Stimulated activated CD4-positive, alpha-beta T cell treated with anti-CD3 and anti-CD28 coated beads, Interleukin-4, amount 100 ng/mL, for 1 hour (primary cell): Measurements from ENCODE around the gene STX18.

Source experiments
- DNase-seq: peaks from one replicate; pipeline ENCODE4 v3.0.0-alpha.2; 2020

The STX18 gene

DNA sequence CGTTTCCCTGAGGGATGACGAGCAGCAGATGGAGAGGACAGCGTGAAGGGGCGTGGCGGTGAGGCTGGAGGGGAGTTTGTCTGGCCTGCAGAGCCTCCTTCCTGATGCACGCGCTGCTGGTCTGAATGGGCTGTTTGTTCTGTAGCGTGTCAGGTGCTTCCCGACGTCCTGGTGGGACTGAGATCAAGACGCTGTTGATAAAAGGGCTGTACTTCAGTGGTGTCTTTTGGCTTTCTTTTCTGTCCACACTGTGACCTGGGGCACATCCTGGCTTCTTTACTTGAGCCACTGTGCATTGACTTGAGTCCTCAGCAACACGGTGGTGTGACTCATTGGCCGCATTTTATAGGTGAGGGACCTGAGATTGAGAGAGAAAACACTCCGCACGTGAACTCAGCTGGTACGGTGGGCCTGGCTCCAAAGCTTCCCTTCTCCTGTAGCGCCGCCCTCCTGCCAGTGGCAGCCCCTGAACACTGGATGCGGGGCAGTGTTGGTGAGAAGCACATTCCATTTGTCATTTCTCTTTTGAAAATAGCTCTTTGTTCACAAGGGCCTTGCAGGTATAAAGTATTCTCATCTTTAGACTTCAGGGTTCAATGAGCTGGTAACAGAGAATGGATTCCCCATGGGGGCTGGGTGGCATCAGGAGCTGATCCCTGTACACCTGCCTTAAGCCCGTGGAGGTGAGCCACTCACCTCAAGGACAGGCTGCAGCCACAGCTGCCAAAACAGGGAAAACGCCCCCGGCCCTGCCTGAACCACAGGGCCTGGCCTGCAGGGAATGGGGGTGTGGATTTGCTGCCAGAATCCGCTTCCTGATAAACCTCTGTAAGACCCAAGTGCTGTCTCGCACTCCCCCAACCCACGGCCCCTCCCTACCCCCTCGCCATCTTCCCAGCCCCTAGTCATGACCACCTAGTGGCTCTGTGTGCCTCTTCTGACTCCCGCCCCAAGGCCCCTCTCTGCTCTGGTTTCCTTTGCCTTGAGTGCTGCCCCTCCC is 125.7 kb downstream of the STX18 start:
- no peak for DNase-seq

DNA sequence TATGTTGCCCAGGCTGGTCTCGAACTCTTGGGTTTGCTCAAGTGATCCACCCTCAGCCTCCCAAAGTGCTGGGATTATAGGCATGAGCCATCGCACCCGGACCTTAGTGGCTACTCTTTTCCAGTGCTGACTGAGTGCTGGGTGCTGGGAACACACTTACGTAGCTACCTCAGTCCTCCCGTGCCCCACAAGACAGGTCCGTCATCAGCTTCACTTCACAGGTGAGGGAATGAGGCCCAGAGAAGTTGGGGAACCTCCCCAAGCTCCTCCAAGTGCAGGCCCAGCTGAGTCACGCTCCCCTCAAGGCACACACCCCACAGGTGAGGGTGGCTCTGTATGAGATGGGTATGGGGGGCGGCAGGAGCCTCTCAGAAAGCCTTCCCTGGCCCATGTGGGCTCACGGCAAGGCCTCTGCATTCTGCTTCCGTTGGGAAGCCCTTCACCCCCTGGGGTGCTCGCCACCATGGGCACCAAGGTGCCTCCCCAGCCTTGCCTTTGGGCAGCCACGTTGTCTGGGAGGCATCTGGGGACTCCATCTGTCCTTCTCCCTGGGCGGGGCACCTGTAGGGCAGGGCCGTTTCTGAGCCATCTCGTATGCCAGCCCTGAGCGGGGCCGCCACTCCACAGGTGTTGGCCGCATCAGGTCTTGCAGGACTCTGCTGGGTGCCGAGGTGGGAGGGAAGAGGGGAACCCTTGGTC is 126.6 kb downstream of the STX18 start:
- no peak for DNase-seq

DNA sequence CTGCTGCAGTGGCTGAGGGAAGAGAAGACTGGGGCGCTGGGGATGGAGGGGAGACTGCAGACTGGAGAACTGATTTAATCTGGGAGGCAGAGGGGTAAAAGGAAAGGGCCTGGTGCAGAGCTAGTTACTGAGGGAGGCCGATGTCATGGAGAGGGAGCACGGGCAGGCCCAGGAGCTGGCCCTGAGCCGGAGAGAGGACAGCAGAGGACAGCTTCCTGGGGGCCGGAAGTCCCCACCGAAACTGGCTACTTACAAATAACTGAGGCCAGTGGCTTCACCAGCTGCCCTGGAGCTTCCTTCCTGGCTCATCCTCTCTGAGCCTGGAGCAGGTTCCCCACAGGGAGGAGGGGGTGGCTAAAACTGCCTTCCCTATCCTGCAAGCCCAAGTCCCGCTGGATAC is 128.0 kb downstream of the STX18 start:
- no peak for DNase-seq

DNA sequence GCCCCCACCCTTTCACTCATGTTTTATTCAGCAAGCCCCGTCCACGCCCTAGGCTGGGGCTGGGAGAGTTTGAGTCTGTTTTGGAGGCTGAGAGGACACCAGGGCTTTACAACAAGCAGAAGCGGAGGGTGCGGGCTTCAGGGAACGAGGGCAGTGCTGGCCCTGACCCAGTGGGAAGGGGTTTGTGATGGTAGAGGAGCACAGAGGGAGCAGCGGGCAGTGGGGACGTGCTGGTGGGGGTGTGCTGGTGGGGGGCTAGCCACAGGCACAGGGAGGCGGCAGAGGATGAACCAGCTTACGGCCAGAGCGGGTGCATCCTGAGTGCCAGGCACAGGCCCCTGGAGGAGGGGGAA is 128.5 kb downstream of the STX18 start:
- DNase-seq: no peak

DNA sequence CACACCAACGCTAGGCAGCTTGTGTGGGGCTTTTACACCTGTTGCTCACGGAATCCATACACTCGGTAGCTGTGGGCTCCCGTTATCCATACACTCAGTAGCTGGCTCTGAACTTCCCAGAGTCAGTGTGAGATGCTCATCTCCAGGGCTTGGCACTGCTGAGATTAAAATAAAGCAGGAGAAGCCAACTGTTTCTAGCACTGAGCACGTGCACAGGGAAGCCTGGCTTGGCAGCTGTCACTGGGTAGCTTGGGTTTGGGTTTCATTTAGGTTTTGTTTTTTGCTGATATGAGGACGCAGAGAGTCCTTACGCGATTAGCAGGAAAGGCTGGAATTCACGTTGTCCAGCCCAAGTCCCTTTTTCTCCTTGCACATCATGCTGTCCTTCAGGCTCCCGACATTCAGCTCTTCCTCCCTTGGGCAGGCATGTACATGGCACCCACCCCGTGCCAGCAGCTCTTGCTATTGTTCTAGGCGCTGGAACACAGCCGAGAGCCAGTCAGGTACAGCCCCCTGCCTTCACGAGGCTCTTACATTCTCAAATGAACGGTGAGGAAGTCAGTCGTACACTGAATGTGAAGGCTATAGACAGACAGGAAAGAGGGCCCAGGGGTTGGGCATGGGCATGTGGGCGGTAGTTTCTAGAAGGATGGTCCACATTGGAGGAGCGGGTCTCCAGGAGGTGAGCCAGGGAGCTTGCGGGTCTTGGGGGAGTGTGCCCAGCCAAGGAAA is 129.0 kb downstream of the STX18 start:
- DNase-seq: no peak

DNA sequence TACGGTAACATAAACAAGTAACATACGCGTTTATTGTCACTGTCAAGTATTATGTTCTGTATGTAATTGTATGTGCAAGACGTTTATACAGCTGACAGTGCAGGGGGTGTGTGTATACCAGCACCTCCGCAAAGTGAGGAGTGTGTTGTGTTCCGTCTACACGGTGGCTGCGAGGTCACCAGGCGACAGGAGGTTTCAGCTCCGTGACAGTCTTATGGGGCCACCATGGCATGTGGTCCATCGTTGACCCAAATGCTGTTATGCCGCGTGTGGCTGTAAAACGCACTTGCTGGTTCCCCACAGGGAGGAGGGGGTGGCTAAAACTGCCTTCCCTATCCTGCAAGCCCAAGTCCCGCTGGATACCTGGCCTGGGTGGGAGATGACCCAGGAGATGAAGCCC is 129.9 kb downstream of the STX18 start:
- no peak for DNase-seq

DNA sequence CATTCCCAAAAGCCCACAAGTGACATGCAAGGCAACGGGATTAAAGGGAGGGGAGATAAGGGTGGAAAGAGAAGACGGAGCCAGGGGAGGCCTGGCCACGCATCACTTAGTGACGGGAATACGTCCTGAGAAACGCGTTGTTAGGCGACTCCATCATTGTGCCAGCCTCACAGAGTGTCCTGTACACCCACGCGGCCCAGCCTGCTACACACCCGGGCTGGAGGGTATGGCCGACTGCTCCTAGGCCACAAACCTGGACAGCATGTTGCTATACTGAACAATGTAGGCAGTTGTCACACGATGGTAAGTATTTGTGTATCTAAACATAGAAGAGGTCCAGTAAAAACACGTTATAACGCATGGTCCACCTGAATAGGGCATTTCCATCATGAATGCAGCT is 131.6 kb downstream of the STX18 start:
- DNase-seq: no peak

DNA sequence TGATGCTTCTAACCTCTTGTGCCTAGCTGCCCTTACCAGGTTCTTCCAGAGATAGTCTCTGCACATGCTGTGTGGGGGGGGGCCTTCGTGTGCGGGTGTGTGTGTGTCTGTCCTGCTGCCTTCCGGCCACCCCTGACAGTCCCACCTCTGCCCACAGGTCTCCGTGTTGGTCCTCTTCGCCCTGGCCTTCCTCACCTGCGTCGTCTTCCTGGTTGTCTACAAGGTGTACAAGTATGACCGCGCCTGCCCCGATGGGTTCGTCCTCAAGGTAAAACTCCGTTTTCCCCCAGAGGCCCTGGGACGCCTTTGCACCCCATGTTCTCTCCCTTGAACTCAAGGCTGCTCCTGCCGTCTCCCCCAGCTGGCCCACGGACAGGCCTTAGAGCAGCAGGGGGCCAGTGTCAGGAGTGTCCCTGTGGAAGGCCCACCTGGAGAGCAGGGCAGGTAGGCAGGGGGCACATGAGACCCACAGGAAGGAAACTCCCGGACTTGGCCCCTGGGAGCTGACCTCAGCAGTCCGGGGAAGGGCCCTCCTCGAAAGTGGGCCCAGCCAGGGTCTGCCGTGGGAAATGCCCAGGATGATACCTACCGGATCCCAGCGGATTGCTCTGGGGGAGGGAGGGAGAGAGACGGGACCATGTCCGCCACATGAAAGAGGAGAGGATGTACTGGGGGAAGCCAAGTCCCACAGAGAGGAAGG is 132.3 kb downstream of the STX18 start:
- DNase-seq: no peak

DNA sequence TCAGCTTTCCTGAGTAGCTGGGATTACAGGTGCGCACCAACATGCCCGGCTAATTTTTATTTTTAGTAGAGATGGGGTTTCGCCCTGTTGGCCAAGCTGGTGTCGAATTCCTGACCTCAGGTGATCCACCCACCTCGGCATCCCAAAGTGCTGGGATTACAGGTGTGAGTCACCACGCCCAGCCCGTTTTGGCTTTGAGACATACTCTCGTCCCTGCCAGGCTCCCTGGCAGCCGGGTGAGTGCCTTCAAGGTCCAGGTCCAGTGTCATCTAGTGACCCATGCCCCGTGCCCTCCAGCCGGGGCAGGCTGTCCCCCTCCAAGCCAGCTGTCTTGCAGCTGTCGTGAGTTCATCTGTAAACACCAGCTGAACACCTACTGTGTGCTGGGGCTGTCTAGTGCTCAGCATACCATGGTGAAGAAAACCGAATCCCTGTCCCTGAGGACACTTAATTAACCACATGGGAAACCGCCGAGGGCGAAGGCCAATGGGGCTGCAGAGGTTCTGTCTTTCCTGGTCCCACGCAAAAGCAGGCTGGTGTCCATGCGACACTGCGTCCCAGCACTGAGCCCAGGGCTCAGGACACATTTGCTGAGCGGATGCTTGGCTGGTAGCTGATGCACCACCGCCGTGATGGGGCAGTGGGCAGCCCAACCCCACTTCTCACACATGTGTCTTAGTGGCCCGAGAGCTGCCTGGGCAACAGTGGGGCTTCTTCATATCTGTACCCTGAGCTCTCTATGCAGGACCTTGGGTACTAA is 133.1 kb downstream of the STX18 start:
- no peak for DNase-seq

DNA sequence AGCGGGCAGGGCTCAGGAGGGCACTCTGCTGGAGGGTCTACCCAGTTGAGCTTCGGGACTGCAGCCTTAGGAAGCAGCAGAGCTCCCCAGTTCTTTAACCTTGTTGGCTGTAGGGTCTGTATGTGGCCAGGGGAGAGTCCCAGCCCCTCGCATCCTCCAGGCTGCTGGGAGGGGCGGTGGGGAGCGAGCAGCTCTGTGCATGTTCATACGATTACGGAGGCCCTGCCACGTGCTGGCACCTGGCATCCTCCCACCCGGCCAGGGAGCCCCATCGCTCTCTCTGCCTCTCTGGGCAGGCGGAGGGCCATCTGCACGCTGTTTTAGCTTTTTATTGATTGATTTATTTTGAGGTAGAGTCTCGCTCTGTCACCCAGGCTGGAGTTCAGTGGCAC is 133.7 kb downstream of the STX18 start:
- no peak for DNase-seq

DNA sequence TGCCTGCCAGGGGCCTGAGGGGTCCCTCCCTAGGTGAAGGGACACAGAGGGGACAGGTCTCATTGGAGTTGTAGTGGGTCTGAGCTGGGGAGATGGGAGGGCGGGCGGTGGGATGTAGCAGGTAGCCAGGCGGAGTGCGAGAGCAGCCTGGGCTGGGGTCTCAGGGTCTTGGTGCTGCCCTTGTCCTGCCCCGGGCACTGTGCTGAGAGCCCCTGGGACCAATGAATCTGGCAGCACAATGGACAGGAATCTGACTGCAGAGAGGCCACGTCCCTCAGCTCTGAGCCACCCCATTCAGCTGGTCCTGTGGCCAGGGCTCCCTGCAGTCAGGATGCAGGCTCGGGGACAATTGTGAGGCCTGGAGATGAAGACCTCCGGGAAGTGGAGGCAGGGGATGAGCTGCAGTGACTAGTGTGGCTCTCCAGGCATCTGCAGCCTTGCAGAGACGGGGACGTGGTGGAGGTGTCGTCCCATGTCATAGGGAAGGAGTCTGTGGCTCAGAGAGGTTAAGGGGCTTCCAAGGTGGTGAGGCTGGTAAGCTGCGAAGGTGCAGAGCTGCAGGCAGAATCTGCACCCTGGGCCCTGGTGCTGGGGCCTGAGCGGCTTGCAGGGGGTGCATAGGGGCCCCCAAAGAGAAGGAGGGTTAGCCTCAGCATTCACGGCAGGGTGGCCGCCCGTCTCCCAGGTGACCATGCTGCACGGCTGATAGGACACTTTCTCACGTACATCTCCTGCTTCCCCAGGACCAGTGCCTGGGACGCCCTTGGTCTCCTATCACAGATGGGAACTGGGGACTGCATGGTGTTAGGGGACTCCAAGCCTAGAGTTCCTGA is 134.3 kb downstream of the STX18 start:
- DNase-seq: no peak

DNA sequence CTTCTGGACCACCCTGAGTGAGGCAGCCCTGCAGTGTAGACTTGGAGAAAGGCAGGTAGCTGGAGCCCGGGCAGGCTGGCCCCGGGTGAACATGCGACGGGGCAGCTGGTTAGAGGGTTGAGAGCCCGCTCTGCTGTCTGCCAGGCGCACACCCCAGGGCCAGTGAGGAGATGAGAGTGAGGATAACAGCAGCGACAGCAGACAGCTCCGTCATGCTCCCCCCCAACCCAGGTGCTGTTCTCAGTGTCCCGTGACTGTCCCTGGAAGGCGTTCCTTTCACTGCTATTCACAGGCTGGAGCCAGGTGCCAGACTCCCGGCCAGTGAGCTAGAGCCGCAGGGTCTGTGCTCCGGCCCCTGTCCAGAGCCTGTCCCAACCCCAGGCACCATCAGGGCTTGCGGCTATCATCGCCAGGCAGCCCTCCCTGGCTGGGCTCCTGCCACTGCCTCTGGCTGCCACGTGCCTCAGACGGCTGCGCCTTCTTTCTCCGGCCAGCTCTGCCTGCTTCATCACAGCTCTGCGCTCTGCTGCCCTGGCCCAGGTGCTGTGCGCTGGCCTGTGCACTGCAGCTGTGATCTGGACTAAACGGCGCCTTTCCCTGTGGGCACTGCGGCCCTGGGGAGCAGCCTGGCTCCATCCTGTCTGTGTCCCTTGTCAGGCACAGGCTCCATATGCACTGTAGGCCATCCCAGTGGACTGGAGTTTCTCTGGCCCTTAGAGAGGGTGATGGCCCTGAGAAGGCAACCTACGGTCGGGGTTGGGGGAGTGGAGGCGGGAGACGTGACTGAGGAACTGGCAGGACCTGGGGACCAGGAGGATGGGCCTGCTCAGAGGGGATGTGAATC is 135.2 kb downstream of the STX18 start:
- DNase-seq: no peak

DNA sequence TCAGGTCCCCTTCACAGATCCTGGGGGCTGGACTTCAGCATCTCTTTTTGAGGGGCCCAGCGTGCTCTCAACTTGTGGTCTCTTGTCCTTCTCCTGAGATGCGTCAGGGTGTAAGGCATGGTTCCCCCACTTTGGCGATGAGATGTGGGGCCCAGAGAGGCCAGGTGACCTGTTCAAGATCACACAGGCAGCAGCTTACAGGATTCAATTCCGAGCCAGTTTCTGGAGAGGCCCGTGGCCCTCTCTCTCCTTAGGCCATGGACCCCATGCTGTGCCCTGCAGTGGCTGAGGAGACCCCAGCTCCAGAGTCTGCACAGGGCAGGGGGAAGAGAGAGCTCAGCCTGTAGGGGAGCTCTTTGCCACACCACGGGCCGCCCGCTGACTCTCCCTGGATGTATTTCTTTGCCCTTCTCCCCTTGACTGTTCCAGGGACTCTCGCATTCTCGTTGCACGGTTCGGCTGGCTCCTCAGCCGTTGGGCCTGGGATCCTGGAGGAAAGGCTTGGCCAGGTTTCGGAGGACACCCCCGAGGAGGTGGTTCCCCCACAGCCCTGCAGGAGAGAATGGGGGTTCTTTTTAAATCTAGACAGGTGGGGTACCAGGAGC is 136.4 kb downstream of the STX18 start:
- no peak for DNase-seq

DNA sequence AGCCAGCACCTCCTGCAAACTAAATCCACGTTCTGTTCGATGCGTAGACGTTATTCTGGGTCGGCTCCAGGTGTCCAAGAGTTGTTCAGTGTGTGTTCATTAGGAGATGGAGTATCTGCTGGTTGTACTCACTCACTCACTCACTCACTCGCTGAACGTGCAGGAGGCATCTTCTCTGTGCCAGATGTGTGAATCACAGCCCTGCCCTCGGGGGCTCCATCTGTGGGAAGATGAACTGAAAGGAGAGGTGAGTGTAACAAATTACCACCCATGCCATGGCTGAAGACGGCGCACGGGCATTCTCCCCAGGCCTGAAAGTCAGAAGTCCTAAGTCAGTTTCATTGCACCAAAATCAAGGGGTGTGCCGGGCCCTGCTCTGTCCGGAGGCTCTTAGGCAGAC is 138.9 kb downstream of the STX18 start:
- DNase-seq: no peak

DNA sequence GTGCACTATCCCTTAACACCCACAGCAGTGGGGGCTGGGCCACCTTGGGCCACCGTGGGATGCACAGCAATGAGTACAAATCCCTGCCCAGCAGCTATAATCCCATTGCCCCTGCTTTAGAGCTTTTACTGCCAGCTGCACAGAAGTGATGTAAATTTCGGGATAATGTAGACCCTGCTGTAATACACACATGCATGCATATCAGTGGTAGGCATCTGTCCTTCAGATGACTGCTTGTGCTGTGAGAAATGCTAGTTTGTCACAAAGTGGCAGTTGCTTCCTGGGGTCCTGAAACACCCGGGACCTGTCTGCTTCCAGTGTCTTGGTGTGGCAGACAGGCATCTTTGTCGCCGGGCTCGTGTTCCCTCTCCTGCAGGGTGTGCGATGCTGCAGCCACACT is 140.8 kb downstream of the STX18 start:
- DNase-seq: no peak

DNA sequence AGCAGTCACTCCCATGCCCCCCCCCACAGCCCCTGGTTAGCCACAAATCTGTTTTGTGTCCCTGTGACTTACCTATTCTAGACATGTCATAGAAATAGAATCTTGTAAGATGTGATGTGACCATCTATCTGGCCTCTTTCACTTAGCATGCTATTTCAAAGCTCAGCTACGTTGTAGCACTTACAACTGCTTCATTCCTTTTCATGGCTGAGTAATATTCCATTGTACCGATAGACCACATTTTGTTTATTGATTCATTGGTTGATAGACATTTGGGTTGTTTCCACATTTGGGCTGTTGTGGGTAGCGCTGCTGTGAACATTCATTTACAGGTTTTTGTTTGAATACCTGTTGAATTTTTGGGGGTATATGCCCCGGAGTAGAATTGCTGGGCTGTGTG is 143.4 kb downstream of the STX18 start:
- DNase-seq: no peak

DNA sequence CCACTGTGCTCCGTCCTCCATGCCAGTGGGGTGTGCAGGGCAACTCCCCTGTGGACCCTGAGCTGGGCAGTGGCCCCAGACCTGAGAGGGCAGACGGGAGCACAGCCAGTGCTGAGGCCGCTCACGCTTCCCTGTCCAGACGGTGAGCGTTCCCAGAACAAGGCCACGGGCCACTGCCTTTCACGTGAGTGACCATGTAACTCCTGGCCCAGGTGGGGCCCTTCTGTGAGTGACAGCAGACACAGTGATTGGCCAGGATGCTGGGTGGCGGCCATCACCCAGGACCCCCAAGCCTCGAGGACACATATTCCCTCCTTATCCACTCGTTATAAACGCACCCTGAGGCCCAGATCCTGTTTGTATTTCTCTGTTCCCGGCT is 144.4 kb downstream of the STX18 start:
- DNase-seq: no peak

DNA sequence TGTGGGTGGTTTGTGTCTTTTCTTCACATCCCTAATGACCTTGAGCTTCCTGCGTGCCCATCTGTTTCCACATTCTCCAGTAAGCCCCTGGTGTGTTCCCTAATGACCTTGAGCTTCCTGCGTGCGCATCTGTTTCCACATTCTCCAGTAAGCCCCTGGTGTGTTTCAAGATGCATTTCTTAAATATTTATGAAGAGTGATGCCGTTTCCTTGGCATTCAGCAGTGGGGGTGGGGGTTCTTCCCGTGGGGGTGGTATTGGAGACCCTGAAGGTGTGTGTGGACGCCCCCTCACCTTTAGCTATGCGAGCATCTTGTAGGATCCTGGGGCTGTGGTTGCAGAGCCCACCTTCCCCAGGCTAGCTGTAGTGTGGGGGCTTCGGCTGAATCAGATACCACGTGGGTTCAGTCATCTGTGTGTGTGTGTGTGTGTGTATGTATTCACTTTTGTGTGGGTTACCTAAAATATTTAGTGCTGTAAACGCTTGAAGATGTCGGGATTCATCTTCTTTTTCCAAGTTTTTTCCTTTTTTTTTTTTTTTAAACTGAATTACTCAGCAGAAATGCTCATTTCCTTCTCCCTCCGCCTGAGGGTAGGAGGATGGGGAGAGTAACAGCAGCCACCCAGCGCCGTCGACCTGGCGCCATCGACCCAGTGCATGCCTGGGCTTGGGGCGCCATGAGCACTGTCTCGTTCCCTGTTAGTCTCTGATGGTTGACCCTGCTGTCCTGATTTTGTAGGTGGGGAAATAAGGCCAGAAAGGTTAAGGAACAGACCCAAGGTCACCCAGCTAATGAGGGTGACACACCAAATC is 145.0 kb downstream of the STX18 start:
- DNase-seq: no peak
